Type B pancreatic cell (in vitro differentiated cells): ENCODE results near the gene HSD17B7. TPM values are rescaled to one million over a fixed set of nuclear protein-coding genes. Genes with fewer than 3 reads are reported as not detected.

Experiments used
- DNase-seq: peaks from one replicate; pipeline ENCODE4 v3.0.0; 2021; ENCODE audit warnings: mixed read lengths; ENCODE audit not compliant: unreplicated experiment; ENCODE audit errors: extremely low spot score
- H3K27ac Mint-ChIP-seq: 2 replicates; pipeline ENCODE4 v1.8.0; 2021; ENCODE audit warnings: mild to moderate bottlenecking, mixed read lengths
- H3K27me3 Mint-ChIP-seq: 2 replicates; pipeline ENCODE4 v1.8.0; 2021; ENCODE audit warnings: mixed read lengths
- H3K36me3 Mint-ChIP-seq: 2 replicates; pipeline ENCODE4 v1.8.0; 2021; ENCODE audit warnings: mixed read lengths
- H3K4me1 Mint-ChIP-seq: one replicate; pipeline ENCODE4 v1.8.0; 2021; ENCODE audit warnings: mixed read lengths; ENCODE audit not compliant: unreplicated experiment
- H3K4me3 Mint-ChIP-seq: 2 replicates; pipeline ENCODE4 v1.8.0; 2021; ENCODE audit warnings: mild to moderate bottlenecking, mixed read lengths
- H3K9me3 Mint-ChIP-seq: 2 replicates; pipeline ENCODE4 v1.8.0; 2021; ENCODE audit warnings: mixed read lengths
- CTCF ChIP-seq: fragments of 200-600 bp; sonication (generic); conservative IDR thresholded peaks from 2 replicates; pipeline ENCODE4 v1.5.0; 2021; ENCODE audit warnings: antibody characterized with exemption, mild to moderate bottlenecking
- total RNA-seq: library from RNA; stranded (reverse); gene quantifications from 2 replicates; pipeline ENCODE4 v1.2.1, GENCODE V29; 2021; ENCODE audit warnings: low replicate concordance

Gene HSD17B7
- total RNA-seq, 1 donor from 2014 or later, result 21.7 TPM

- TF ChIP-seq CTCF, result no peak
- no peak overlapping the region for H3K27ac Mint-ChIP-seq
- no peaks in the 10 kb centered on the region for H3K36me3 Mint-ChIP-seq
- no peaks in the 10 kb centered on the region for H3K9me3 Mint-ChIP-seq
- H3K4me3 Mint-ChIP-seq, result no peak overlapping the region
- peaks cover 11% of the 10 kb centered on the region for H3K4me1 Mint-ChIP-seq
- peaks cover 50% of the 10 kb centered on the region for H3K27me3 Mint-ChIP-seq
- DNase-seq, result no peak
Observed at GRCh38 chr1:162823771-162824525, 33.4 kb downstream of the HSD17B7 start.

- DNase-seq, result no peak
- H3K27me3 Mint-ChIP-seq, result peaks cover 33% of the 10 kb centered on the region
- no peak overlapping the region for H3K27ac Mint-ChIP-seq
- H3K9me3 Mint-ChIP-seq, result no peaks in the 10 kb centered on the region
- H3K36me3 Mint-ChIP-seq, result no peaks in the 10 kb centered on the region
- H3K4me1 Mint-ChIP-seq, result no peaks in the 10 kb centered on the region
- no peak overlapping the region for H3K4me3 Mint-ChIP-seq
- TF ChIP-seq CTCF, result no peak
Observed at GRCh38 chr1:162829268-162829667, 38.8 kb downstream of the HSD17B7 start.

- Mint-ChIP-seq H3K27ac (no peak overlapping the region), H3K4me3 (no peak overlapping the region), H3K4me1 (no peaks in the 10 kb centered on the region), H3K27me3 (peaks cover 18% of the 10 kb centered on the region), H3K36me3 (no peaks in the 10 kb centered on the region), H3K9me3 (no peaks in the 10 kb centered on the region)
- no peak for TF ChIP-seq CTCF
- DNase-seq, result no peak
Observed at GRCh38 chr1:162832470-162832869, 42.0 kb downstream of the HSD17B7 start.

- no peak overlapping the region for H3K27ac Mint-ChIP-seq
- no peaks in the 10 kb centered on the region for H3K4me1 Mint-ChIP-seq
- no peaks in the 10 kb centered on the region for H3K36me3 Mint-ChIP-seq
- no peak overlapping the region for H3K4me3 Mint-ChIP-seq
- H3K9me3 Mint-ChIP-seq, result peaks cover 5% of the 10 kb centered on the region
- H3K27me3 Mint-ChIP-seq, result peaks cover 4% of the 10 kb centered on the region
- no peak for TF ChIP-seq CTCF
- no peak for DNase-seq
Observed at GRCh38 chr1:162835157-162835899, 44.8 kb downstream of the HSD17B7 start.

- H3K9me3 Mint-ChIP-seq, result peaks cover 5% of the 10 kb centered on the region
- TF ChIP-seq CTCF, result no peak
- H3K27me3 Mint-ChIP-seq, result no peaks in the 10 kb centered on the region
- no peak for DNase-seq
- H3K36me3 Mint-ChIP-seq, result no peaks in the 10 kb centered on the region
- H3K4me1 Mint-ChIP-seq, result no peaks in the 10 kb centered on the region
- H3K27ac Mint-ChIP-seq, result no peak overlapping the region
- no peak overlapping the region for H3K4me3 Mint-ChIP-seq
Observed at GRCh38 chr1:162838863-162839262, 48.4 kb downstream of the HSD17B7 start.
